GM19372 (cell line): Measurements from ENCODE around the gene LRFN2.

Source experiments
- ATAC-seq: cut with Tn5 transposase; IDR thresholded peaks from one replicate; pipeline ENCODE4 v1.9.1; 2021; ENCODE audit warnings: mild to moderate bottlenecking, low read depth, moderate library complexity; ENCODE audit not compliant: unreplicated experiment

LRFN2 gene

GRCh38 chr6:40485300-40485699, 101.9 kb downstream of the LRFN2 start:
- ATAC-seq = no peak

- no peak for ATAC-seq
Observed at GRCh38 chr6:40484066-40484465, 103.1 kb downstream of the LRFN2 start.

GRCh38 chr6:40482532-40482931, 104.6 kb downstream of the LRFN2 start:
- ATAC-seq = no peak

GRCh38 chr6:40480678-40481077, 106.5 kb downstream of the LRFN2 start:
- no peak for ATAC-seq

GRCh38 chr6:40479706-40480105, 107.5 kb downstream of the LRFN2 start:
- no peak for ATAC-seq

- ATAC-seq = no peak
Observed at GRCh38 chr6:40477246-40478126, 109.7 kb downstream of the LRFN2 start.

GRCh38 chr6:40476673-40477072, 110.5 kb downstream of the LRFN2 start:
- no peak for ATAC-seq

GRCh38 chr6:40474937-40475336, 112.2 kb downstream of the LRFN2 start:
- ATAC-seq = no peak

GRCh38 chr6:40473026-40473425, 114.1 kb downstream of the LRFN2 start:
- ATAC-seq = no peak

- no peak for ATAC-seq
Observed at GRCh38 chr6:40472353-40472752, 114.8 kb downstream of the LRFN2 start.

- ATAC-seq = no peak
Observed at GRCh38 chr6:40471243-40471642, 115.9 kb downstream of the LRFN2 start.

GRCh38 chr6:40469323-40469722, 117.8 kb downstream of the LRFN2 start:
- ATAC-seq = no peak

- no peak for ATAC-seq
Observed at GRCh38 chr6:40466986-40467539, 120.1 kb downstream of the LRFN2 start.

- no peak for ATAC-seq
Observed at GRCh38 chr6:40461643-40462042, 125.5 kb downstream of the LRFN2 start.

GRCh38 chr6:40460380-40460779, 126.8 kb downstream of the LRFN2 start:
- no peak for ATAC-seq

GRCh38 chr6:40457261-40457660, 129.9 kb downstream of the LRFN2 start:
- no peak for ATAC-seq

- no peak for ATAC-seq
Observed at GRCh38 chr6:40456390-40457013, 130.7 kb downstream of the LRFN2 start.

- no peak for ATAC-seq
Observed at GRCh38 chr6:40455686-40456389, 131.3 kb downstream of the LRFN2 start.

GRCh38 chr6:40450483-40450882, 136.7 kb downstream of the LRFN2 start:
- ATAC-seq = no peak

GRCh38 chr6:40444811-40445210, 142.4 kb downstream of the LRFN2 start:
- no peak for ATAC-seq

GRCh38 chr6:40444312-40444711, 142.9 kb downstream of the LRFN2 start:
- ATAC-seq = no peak
